ENCODE data around the gene CDC42EP2.

The CDC42EP2 gene

DNA sequence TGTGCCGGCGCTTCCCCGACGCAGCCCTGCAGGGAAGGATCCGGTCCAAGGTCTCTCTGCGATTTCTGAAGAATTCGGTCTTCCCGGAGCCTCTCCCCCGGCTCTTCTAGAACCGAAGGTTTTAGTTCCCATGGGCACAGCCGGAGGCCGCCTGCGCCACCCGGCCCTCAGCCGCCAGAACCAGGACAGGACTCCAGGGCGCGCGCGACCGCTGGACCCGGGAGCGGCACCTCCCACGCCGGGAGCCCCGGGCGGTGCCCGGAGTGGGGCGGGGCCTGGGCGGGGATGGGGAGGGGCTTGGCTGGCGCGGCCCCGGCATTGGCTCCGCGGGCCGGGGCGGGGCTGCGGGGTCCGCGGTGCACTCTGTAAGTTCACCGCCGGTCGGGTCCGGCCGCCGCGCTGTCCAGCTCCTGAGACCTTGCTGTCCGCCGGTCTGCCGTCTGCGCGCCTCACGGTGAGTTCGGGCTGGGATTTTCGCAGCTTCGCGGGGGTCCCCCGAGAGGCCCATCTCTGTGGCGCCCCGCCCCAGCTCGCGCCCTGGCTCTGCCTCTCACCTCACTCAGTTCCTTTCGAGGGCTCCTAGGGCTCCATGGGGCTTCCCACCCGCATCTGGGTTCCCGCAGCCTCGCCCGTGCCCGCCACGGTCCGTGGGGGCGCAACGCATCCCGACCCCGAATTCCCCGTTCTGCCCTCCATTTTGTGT lies at the start of gene CDC42EP2:
CDC42EP2 (plus strand) TSS at position 366 of the 703 bp plus-strand sequence. CDS start 6,033 bp downstream, outside the sequence.
- DNase-seq: peak; percentile 44 to 81

DNA sequence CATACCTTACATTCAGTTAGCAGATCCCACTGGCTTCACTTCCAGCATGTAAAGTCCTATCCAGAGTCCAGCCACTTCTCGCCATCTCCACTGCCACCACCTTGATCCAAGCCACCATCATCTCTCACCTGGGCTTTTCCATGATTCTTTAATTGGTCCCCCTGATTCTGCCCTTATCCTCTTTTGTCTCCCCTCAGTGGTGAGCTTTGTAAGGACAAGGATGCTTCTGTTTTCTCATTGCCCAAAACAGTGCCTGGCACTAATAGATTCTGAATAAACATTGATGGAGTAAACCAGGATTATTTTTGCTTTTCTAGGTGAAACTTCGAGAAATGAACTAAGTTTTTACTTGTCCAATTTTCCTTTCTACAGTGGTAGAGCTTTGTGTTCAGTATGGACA lies 48.5 kb upstream of the CDC42EP2 start:
- no peak for DNase-seq

DNA sequence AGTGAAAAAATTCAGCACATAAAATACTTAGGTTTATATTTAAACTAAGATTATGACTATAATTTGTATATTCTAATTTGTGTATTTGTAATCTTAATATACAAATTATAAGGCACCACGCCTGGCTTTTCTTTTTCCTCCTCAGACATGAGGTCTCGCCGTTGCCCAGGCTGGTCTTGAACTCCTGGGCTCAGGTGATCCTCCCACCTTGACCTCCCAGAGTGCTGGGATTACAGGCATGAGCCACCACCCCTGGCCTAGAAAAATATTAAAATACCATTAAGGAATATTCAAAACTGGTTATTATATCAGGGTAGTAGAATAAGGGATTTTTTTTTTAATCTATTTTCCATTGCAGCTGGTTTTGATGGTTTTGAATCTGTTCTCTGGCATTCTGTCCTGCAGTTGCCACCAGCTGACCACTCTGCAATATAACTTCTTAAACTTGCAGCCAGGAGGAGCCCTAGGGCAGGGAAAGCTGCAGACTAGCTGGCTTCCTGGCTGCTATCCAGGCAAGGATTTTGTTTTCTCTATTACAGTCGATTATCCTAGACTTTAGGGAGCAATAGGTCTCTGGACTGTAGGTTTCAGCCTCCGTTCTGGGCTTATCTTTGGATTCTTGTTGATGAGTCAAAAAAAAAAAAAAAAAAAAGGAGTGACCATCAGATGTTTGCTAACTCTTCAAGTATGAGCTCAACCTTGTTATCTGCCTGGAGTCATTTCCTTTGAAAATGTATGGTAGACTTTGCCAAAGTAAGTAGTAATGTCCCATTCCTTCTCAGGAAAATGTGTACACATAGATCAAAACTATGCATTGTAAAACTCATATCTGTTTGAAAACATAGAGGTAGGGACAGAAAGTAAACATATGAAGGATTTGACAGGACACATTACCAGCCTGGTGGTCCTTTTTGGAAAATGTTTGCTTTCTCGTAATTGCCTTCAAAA lies 39.7 kb upstream of the CDC42EP2 start:
- peak in 1 of 2 experiments; percentile 11 for DNase-seq

- no peak for DNase-seq
These were observed 38.8 kb upstream of the CDC42EP2 start for GRCh38 chr11:65275906-65276305.

- no peak for DNase-seq
These were observed 36.9 kb upstream of the CDC42EP2 start for GRCh38 chr11:65277631-65278277.

GRCh38 chr11:65278356-65278755 lies 36.3 kb upstream of the CDC42EP2 start:
- DNase-seq: no peak

- no peak for DNase-seq
These were observed 35.4 kb upstream of the CDC42EP2 start for GRCh38 chr11:65279279-65279678.

DNA sequence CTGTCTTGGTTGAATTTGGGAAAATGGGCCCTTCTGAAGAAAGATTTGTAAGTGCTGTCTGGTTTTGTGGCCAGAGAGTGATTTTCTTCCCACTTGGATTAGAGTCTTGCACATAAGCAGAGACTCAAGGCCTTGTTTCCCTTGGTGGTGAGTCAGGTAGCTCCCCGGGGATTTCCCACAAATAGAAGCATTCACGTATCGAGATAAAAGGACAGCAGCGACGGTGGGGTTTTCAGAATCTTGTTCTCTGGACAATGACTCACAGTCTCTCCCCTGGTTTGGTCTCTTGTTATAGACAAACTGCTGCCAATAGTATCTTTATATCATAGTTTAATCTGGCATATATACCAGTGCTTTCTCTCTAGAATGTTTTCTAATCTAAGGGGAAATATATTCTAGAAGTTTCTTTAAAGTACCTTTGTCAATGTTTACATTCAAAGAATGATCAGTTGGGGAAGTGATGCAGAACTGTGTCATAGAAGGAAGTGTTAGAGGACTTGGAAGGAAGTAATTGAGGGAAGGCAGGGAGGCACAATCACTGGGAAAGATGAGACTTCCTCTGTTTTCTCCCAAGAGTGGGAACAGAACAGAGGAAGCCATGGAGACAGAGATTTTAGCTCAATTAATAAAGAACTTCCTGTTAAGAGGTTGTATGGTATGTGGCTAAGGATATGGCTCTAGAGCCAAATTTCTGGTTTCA lies 34.8 kb upstream of the CDC42EP2 start:
- no peak for DNase-seq

DNA sequence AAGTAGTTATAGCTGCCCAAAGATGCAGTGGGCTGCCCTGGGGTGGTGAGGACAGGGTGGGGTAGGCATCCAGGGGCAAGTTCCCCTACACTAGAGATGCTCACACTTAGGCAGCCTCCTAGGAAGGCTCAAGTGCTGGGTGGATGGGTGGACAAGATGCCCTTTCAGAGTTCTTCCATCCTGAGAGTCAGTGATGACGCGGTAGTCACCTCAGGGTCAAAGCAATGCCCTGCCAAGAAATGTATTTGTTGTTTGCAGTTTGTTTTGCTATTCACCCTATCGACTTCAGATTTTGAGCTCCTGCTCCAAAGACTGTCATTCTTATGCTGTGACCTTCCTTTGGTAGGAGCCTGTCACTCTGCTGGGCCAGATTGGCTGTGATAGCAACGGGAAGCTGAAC lies 34.0 kb upstream of the CDC42EP2 start:
- no peak for DNase-seq

- no peak for DNase-seq
These were observed 28.0 kb upstream of the CDC42EP2 start for GRCh38 chr11:65286686-65287085.

DNA sequence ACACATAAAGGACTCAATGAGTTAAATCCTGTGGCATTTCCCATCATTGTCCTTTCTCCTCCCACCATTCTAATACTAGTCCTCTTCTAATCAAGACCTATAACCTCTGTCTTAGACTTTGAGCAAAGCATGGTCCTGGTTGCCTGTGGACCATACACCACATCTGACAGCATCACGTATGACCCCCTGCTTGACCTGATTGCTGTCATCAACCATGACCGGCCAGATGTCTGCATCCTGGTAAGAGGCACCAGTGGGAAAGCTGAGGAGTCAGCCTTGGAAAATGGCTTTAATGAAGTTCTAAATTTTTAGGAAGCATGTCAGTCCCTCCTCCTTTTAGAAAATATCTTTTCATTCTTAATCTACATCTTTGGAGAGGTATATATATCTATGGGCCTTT lies 27.1 kb upstream of the CDC42EP2 start:
- DNase-seq: no peak

GRCh38 chr11:65288706-65289536 lies 25.7 kb upstream of the CDC42EP2 start:
- no peak for DNase-seq

GRCh38 chr11:65290448-65291165 lies 24.1 kb upstream of the CDC42EP2 start:
- no peak for DNase-seq

DNA sequence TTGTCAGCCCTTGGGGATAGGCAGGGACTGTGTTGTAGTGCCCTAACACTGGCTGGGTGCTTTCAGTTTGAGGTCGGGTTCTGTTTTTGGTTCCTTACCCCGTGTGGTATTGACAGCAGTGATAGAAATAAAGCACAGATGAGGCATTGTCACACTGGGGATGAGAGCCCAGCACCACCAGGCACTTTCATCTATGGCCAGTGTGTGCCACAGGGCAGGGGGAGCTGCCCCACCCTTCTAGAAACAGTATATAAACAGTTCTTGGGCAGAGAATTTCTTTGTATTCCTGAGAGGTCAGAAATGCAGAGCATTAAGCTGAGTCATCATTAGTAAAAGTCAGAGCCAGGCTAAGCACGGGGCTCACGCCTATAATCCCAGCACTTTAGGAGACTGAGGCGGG lies 23.1 kb upstream of the CDC42EP2 start:
- DNase-seq: no peak

GRCh38 chr11:65292890-65293289 lies 21.8 kb upstream of the CDC42EP2 start:
- no peak for DNase-seq

DNA sequence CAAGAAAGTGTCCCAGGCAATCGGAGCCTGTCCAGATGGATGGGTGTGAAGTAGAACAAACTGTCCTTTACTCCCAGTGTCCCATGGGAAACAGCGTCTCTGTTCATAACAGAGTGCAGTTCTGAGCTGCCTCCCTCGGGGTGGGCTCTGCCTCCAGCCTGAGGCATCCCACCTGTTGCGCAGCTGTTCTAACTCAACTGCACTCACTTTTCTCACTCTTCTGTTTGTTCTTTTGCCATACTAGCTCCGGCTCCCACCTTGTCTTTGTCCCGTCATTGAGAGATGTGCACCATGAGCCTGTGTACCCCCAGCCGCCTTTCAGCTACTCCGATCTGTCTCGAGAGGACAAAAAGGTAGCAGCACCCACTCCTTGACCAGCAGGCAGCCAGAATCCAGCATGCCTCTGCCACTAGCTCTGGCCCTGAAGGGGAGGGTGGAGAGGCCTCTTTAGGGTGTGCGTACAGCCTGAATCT lies 20.7 kb upstream of the CDC42EP2 start:
- DNase-seq: no peak

DNA sequence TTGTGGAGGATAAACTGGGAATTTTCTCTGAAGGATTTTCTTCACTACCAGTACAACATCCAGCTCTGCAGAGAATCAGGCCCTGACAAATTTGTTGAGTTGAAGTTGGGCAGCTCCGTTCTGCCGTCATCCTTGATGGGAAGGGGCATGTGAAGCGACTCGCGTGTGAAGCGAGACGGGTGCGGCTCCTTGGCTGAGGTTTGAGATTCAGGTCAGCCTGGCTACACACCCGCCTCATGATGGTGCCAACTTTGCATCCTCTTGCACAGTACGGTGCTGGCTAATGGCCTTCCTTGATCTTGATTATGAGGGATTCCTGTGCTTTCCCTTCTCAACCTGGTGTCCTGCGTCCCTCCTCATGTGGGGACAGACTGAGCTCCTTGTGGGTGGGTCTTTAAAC lies 19.7 kb upstream of the CDC42EP2 start:
- DNase-seq: no peak

DNA sequence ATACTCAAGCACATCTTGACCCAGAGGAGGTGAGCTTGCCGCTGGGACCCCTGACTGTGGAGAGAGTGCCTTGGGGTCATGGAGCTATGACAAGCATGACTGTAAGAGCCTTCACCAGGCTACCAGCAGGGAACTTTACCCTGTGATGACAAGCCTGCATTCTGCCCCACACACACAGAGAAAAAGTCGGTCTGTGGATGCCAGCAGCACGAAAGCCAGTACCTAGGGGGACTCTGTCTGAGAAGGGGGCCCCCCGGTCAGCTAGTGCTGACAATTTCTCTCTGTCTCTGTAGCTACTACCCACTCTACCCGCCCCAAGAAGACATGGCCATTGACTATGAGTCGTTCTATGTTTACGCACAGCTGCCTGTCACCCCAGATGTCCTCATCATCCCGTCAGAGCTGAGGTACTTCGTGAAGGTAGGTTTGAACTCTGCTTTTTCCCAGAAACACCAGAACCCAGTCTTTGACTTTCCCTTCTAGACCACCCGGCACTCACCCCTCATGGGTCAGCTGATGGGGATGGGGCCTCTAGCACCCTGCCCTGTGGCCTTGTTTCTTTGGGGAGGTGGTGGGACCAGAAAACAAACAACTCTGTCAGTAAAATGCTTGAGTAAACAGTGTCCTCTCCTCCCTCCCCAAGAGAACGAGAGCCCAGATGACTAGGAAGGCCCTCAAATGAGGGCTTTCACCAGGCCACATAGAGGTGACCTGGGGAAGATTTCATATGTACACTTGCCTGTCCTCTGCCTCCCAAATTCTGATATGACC lies 18.9 kb upstream of the CDC42EP2 start:
- DNase-seq: no peak

GRCh38 chr11:65297026-65297672 lies 17.5 kb upstream of the CDC42EP2 start:
- DNase-seq: no peak

GRCh38 chr11:65298131-65298535 lies 16.5 kb upstream of the CDC42EP2 start:
- no peak for DNase-seq
